Stomach (tissue), 4 donors: ENCODE results near the gene MED31.

ENCODE experiments used
- EP300 ChIP-seq: sonication (generic); formaldehyde crosslinking; IDR thresholded peaks from one replicate; pipeline ENCODE4 v1.6.1; 2017; ENCODE audit warnings: antibody characterized with exemption
- POLR2A ChIP-seq, 4 donors: fragments of 450-650 bp; IDR thresholded peaks; one replicate each; pipeline ENCODE4 v1.6.1; 2016; ENCODE audit warnings: antibody characterized with exemption in 4 of 4, control low read depth in 2 of 4, mild to moderate bottlenecking in 1 of 4, moderate library complexity in 1 of 4
- POLR2AphosphoS5 ChIP-seq, 3 donors: sonication (generic); formaldehyde crosslinking; IDR thresholded peaks; one replicate each; pipeline ENCODE4 v1.6.1; 2016; ENCODE audit warnings: antibody characterized with exemption in 3 of 3
- TF ChIP-seq, protein P1 (sequence below), 7 experiments: fragments of 450-650 bp in 4 of 7; fragments of 200-600 bp in 3 of 7; sonication (generic) in 3 of 7; IDR thresholded peaks; one replicate each; pipeline ENCODE4 v1.5.1; 2016 to 2019; ENCODE audit warnings: antibody characterized with exemption in 7 of 7, control low read depth in 2 of 7, mild to moderate bottlenecking in 1 of 7

DNA sequence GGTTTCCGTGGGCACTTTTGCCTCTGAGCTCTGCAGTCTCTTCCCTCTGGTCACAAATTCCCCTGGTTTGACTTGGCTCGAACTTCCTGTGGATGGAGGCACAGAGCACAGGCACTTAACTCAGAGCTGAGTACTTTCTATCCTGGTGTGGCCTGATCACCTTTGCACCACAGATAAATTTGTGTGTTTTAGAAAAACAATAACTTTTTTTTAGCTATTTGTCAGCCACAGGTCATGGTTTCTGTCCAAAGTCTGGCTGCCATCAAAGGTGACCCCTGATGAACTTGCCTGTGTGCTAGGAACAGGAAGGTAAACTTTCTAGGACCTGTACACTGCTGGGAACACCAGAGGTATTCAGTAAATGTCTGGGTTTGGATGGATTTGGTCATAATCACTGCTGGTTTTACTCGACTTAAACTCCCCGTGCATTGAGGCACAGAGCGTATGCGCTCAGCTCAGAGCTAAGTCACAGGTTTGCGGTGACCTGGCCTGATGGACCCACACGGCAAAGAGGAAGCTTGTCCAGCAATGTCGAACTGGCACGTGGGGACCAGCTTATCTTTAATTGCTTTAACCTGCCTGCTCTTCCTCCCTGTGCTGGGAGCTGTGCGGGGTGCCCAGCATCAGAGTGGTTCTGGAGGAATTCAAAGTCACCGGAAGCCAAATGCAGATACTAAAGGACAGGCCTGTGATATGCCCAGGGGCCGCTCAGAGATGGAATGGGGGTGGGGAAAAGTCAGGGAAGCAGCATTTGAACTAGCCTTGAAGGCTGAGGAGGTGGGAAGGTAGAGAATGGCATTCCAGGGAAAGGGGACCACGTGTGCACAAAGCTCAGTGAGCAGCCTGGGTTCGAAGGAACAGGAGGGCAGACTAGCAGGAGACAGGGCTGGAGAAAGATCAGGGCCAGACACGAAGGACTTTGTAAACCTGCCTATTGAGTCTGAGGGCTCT lies 48.9 kb upstream of the MED31 start:
- TF ChIP-seq EP300 (no peak), POLR2AphosphoS5 (IDR thresholded peaks at IDR 0.05) (peak in 1 of 3 donors; percentile 9), POLR2A (IDR thresholded peaks at IDR 0.05) (no peak)
- TF ChIP-seq, protein P1, sequence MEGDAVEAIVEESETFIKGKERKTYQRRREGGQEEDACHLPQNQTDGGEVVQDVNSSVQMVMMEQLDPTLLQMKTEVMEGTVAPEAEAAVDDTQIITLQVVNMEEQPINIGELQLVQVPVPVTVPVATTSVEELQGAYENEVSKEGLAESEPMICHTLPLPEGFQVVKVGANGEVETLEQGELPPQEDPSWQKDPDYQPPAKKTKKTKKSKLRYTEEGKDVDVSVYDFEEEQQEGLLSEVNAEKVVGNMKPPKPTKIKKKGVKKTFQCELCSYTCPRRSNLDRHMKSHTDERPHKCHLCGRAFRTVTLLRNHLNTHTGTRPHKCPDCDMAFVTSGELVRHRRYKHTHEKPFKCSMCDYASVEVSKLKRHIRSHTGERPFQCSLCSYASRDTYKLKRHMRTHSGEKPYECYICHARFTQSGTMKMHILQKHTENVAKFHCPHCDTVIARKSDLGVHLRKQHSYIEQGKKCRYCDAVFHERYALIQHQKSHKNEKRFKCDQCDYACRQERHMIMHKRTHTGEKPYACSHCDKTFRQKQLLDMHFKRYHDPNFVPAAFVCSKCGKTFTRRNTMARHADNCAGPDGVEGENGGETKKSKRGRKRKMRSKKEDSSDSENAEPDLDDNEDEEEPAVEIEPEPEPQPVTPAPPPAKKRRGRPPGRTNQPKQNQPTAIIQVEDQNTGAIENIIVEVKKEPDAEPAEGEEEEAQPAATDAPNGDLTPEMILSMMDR (IDR thresholded peaks at IDR 0.05): no peak
